SK-N-SH treated with all-trans-retinoic acid at 6 μM for 48 hours (cell line): Measurements from ENCODE around the gene DCDC2.

Experiments
- ATAC-seq: fragments of 200-7000 bp; cut with Tn5 transposase; 3 replicates; pipeline ENCODE4 v1.9.1; 2020; ENCODE audit warnings: mild to moderate bottlenecking, moderate library complexity
- ARNTL ChIP-seq: fragments of 450-650 bp; formaldehyde crosslinking; IDR thresholded peaks from 2 replicates; pipeline ENCODE4 v1.5.0; 2020; ENCODE audit warnings: low read depth, mild to moderate bottlenecking, moderate library complexity, borderline replicate concordance
- CREB5 ChIP-seq: fragments of 250-450 bp; sonication (Bioruptor Pico); IDR thresholded peaks from 2 replicates; pipeline ENCODE4 v1.5.1; 2020; ENCODE audit warnings: low read depth, mild to moderate bottlenecking, moderate library complexity
- OSR1 ChIP-seq: fragments of 250-450 bp; sonication (Bioruptor Pico); IDR thresholded peaks from 2 replicates; pipeline ENCODE4 v1.8.0; 2022; ENCODE audit warnings: moderate library complexity, mild to moderate bottlenecking, inconsistent platforms
- POU6F1 ChIP-seq: fragments of 250-450 bp; sonication (Bioruptor Pico); IDR thresholded peaks from 2 replicates; pipeline ENCODE4 v1.8.0; 2021; ENCODE audit warnings: low read depth, mild to moderate bottlenecking, moderate library complexity, borderline replicate concordance
- RARB ChIP-seq: fragments of 250-450 bp; sonication (Bioruptor Pico); IDR thresholded peaks from 2 replicates; pipeline ENCODE4 v1.8.0; 2021; ENCODE audit warnings: mild to moderate bottlenecking, moderate library complexity
- SNAI2 ChIP-seq: fragments of 250-450 bp; sonication (Bioruptor Pico); IDR thresholded peaks from 2 replicates; pipeline ENCODE4 v1.5.0; 2020; ENCODE audit warnings: mild to moderate bottlenecking, moderate library complexity
- TOX ChIP-seq: fragments of 250-450 bp; sonication (Bioruptor Pico); IDR thresholded peaks from 2 replicates; pipeline ENCODE4 v1.8.0; 2021; ENCODE audit warnings: mild to moderate bottlenecking, moderate library complexity, borderline replicate concordance
- TSHZ2 ChIP-seq: fragments of 250-450 bp; sonication (Bioruptor Pico); IDR thresholded peaks from 2 replicates; pipeline ENCODE4 v1.5.0; 2020; ENCODE audit warnings: mild to moderate bottlenecking, moderate library complexity
- ZC3H10 ChIP-seq: fragments of 250-450 bp; sonication (Bioruptor Pico); IDR thresholded peaks from 2 replicates; pipeline ENCODE4 v1.5.1; 2021; ENCODE audit warnings: mild to moderate bottlenecking, moderate library complexity
- ZFP30 ChIP-seq: fragments of 450-650 bp; formaldehyde crosslinking; IDR thresholded peaks from 2 replicates; pipeline ENCODE4 v1.5.0; 2022; ENCODE audit warnings: mild to moderate bottlenecking, moderate library complexity
- ZNF565 ChIP-seq: fragments of 450-650 bp; formaldehyde crosslinking; conservative IDR thresholded peaks from 2 replicates; pipeline ENCODE4 v1.5.0; 2020; ENCODE audit warnings: low read depth, mild to moderate bottlenecking, moderate library complexity
- ZNF70 ChIP-seq: fragments of 450-650 bp; formaldehyde crosslinking; IDR thresholded peaks from 2 replicates; pipeline ENCODE4 v1.5.0; 2020; ENCODE audit warnings: mild to moderate bottlenecking, moderate library complexity

Gene DCDC2

GRCh38 chr6:24126586-24127192 lies 231.2 kb downstream of the DCDC2 start (continued):
- no peak for TF ChIP-seq POU6F1 (CRISPR knock-in tag)
- peak; percentile 64; the same call in 1 of the 2 replicates for TF ChIP-seq TSHZ2
- no peak for TF ChIP-seq ZNF70
- no peak for TF ChIP-seq ZC3H10 (CRISPR knock-in tag)
- no peak for TF ChIP-seq RARB (CRISPR knock-in tag)

DNA sequence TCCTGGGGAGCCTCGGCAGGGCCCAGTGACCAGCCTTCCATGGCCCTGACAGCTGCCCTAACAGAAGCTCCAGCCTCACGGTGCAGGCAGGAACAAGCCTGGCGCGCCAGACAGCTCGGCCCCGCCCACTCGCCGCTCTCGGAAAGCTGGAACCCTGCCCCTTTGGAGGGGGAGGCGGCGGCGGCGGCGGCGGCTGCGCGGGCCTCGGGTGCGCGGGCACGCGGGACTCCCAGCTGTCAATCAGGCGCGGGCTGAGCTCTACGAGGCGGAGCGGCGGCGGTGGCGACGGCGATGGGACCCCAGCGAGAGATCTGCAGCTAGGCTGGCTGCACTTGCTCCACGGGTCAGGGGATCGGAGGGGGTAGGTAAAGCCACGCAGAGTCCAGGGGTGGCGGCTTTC lies 231.9 kb downstream of the DCDC2 start, which contains the start of gene NRSN1:
TSS of gene NRSN1 (plus strand) at position 236 of the 400 bp plus-strand sequence. CDS start 8,113 bp downstream, outside the sequence.
- TF ChIP-seq POU6F1 (CRISPR knock-in tag) (no peak), OSR1 (CRISPR knock-in tag) (no peak), ARNTL (no peak)
- no peak; the same call in 2 of the 3 replicates for ATAC-seq

DNA sequence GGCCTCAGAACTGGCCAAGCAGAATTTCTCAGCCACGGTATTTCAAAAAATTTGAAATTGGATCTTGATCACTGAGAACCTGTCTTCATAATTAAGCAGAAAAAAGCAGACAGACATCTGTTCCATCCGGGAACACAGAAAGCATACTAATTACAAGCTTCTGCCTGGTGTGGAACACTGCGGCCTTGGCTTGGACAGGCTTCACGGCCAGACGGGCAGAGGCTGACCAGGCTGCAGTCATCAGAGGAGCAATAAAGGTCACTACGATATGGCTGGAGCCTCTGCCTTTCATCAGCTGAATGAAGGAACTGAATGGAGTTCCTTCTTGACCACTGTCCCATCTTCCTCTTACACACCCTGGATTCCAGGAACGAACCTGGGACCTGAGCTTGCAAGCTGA lies 235.7 kb downstream of the DCDC2 start:
- TF ChIP-seq OSR1 (CRISPR knock-in tag) (no peak), POU6F1 (CRISPR knock-in tag) (no peak), ZNF70 (no peak), CREB5 (CRISPR knock-in tag) (no peak), TOX (CRISPR knock-in tag) (no peak), ZFP30 (no peak), RARB (CRISPR knock-in tag) (no peak), ARNTL (no peak), ZNF565 (CRISPR knock-in tag) (no peak), SNAI2 (CRISPR knock-in tag) (no peak)
- TF ChIP-seq, all 23 proteins: peak for 0
- no peak for ATAC-seq
